GM18951 (cell line): ENCODE data around the gene AMOTL1.

Source experiments
- POLR2A ChIP-seq: IDR thresholded peaks from 4 replicates; pipeline ENCODE4 v1.6.1; 2011; ENCODE audit warnings: mild to moderate bottlenecking; ENCODE audit not compliant: insufficient read length, insufficient read depth; ENCODE audit errors: extremely low read depth
- in situ Hi-C: fragments of 300-500 bp; cut with MboI; formaldehyde crosslinking; loops from one replicate; pipeline ENCODE4 v1.12.0; 2022; ENCODE audit warnings: low sequenced_read_pairs, mixed read lengths, inconsistent platforms; ENCODE audit not compliant: unreplicated experiment

Gene AMOTL1

DNA sequence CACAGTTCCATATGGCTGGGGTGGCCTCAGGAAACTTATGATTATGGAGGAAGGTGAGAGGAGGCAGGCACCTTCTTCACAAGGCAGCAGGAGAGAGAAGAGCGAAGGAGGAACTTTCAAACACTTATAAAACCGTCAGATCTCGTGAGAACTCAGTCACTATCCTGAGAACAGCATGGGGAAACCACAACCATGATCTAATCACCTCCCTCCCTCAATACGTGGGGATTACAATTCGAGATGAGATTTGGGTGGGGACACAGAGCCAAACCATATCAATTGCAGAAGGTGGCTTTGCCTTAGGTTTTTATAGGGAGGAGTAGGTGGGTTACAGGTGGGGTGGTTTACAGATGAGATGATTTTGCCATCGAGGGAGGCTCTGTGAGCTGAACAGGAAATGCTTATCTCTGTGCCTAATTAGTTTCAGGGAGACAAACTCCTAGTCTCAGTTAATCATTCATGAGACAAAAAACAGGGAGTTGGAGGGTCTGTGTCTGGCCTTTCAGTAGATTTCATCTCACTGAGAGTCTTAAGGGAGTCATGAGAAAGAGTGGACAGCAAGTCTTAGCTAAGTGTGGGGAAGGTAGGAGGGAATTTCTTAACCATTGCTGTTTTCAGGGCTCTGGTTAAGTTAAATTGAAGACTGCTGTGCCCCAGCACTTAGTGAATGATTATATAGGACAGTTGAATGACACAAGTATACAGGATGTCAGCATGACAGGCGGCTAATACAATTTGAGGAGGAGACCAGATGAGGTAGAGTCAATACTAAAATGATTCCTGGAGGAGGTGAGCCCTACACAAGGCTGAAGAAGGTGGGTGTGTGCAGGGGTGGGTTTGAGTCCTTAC, 157.5 kb downstream of the AMOTL1 start:
- TF ChIP-seq POLR2A = no peak
- in situ Hi-C loops = no loop called here

DNA sequence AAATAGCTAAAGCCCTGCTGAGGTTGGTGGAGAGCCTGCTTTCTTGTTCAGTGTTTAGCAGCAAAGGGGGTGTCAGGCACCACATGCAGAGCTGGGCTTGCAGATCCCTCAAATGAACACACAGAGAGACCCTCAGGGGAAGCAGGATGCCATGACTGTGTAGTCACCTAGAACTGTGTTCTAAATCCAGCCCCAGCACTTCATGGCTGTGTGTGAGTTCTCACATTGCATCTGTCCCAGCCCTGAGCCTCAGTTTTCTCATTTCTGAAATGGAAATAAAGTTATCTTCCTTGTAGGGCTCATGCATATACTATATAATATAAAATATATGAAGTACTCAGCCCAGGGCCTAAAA, 158.1 kb downstream of the AMOTL1 start:
- in situ Hi-C loops = no loop called here
- TF ChIP-seq POLR2A = peak; percentile 13
